HG03439 (cell line): ENCODE measurements around the gene CST6.

Experiments
- ATAC-seq: cut with Tn5 transposase; IDR thresholded peaks from one replicate; pipeline ENCODE4 v1.9.1; 2021; ENCODE audit warnings: mild to moderate bottlenecking, moderate library complexity; ENCODE audit not compliant: unreplicated experiment

The CST6 gene

GRCh38 chr11:66011785-66012303, at the start of gene CST6:
TSS of gene CST6 (plus strand) at chr11:66012008. CDS start at chr11:66012045, 37 bp downstream.
- no peak for ATAC-seq

- ATAC-seq: no peak
These were observed 49.7 kb upstream of the CST6 start for GRCh38 chr11:65962141-65962564.

- ATAC-seq: no peak
These were observed 46.9 kb upstream of the CST6 start for GRCh38 chr11:65964906-65965305.

GRCh38 chr11:65965986-65966762, 45.6 kb upstream of the CST6 start:
- no peak for ATAC-seq

- no peak for ATAC-seq
These were observed 44.4 kb upstream of the CST6 start for GRCh38 chr11:65967329-65967934.

GRCh38 chr11:65968600-65969482, 43.0 kb upstream of the CST6 start:
- no peak for ATAC-seq

GRCh38 chr11:65972116-65972515, 39.7 kb upstream of the CST6 start:
- ATAC-seq: no peak

GRCh38 chr11:65973439-65974110, 38.2 kb upstream of the CST6 start:
- ATAC-seq: no peak

GRCh38 chr11:65975771-65976170, 36.0 kb upstream of the CST6 start:
- ATAC-seq: no peak

GRCh38 chr11:65976216-65977176, 35.3 kb upstream of the CST6 start:
- ATAC-seq: no peak

- no peak for ATAC-seq
These were observed 34.0 kb upstream of the CST6 start for GRCh38 chr11:65977621-65978390.

GRCh38 chr11:65978391-65979238, 33.2 kb upstream of the CST6 start:
- ATAC-seq: no peak

- ATAC-seq: no peak
These were observed 32.5 kb upstream of the CST6 start for GRCh38 chr11:65979261-65979759.

- no peak for ATAC-seq
These were observed 30.6 kb upstream of the CST6 start for GRCh38 chr11:65981101-65981740.

- ATAC-seq: no peak
These were observed 29.6 kb upstream of the CST6 start for GRCh38 chr11:65981972-65982823.

GRCh38 chr11:65982824-65983588, 28.8 kb upstream of the CST6 start:
- ATAC-seq: no peak
